Parathyroid adenoma (tissue), 2 donors: ENCODE results near the gene AXDND1.
"Not testable (repeated sequence)": the region's sequence is repeated elsewhere in the genome, so short reads cannot be mapped to it uniquely, and the experiment has no call there.

ENCODE experiments used
- H2AFZ ChIP-seq: fragments of 300-600 bp; sonication (generic); one replicate; pipeline ENCODE4 v1.7.0; 2017; ENCODE audit warnings: antibody characterized with exemption, mild to moderate bottlenecking
- H3K27ac ChIP-seq: fragments of 300-600 bp; sonication (generic); one replicate; pipeline ENCODE4 v1.7.0; 2017
- H3K27me3 ChIP-seq: fragments of 300-600 bp; sonication (generic); one replicate; pipeline ENCODE4 v1.7.0; 2017; ENCODE audit warnings: low read length; ENCODE audit not compliant: control insufficient read depth, insufficient read depth
- H3K36me3 ChIP-seq: fragments of 300-600 bp; sonication (generic); one replicate; pipeline ENCODE4 v1.7.0; 2017; ENCODE audit warnings: low read length; ENCODE audit not compliant: control insufficient read depth, insufficient read depth
- H3K4me1 ChIP-seq: fragments of 300-600 bp; sonication (generic); one replicate; pipeline ENCODE4 v1.7.0; 2017; ENCODE audit warnings: control low read depth
- H3K4me2 ChIP-seq: fragments of 300-600 bp; sonication (generic); one replicate; pipeline ENCODE4 v1.7.0; 2017; ENCODE audit warnings: low read length
- H3K4me3 ChIP-seq: fragments of 300-600 bp; sonication (generic); one replicate; pipeline ENCODE4 v1.7.0; 2017; ENCODE audit warnings: low read depth, low read length
- H3K79me2 ChIP-seq: fragments of 300-600 bp; sonication (generic); one replicate; pipeline ENCODE4 v1.7.0; 2017; ENCODE audit warnings: control low read depth
- H3K9ac ChIP-seq: fragments of 300-600 bp; sonication (generic); one replicate; pipeline ENCODE4 v1.7.0; 2017; ENCODE audit warnings: mild to moderate bottlenecking
- H3K9me3 ChIP-seq: fragments of 300-600 bp; sonication (generic); one replicate; pipeline ENCODE4 v1.7.0; 2017; ENCODE audit warnings: low read length; ENCODE audit not compliant: control insufficient read depth
- TF ChIP-seq, protein P1 (sequence below): fragments of 300-600 bp; sonication (generic); IDR thresholded peaks from one replicate; pipeline ENCODE4 v1.7.0; 2017; ENCODE audit warnings: antibody characterized with exemption, mild to moderate bottlenecking
- donor health status: primary hyperparathyroidism.

The AXDND1 gene

GRCh38 chr1:179506199-179506598 is 140.4 kb downstream of the AXDND1 start:
- TF ChIP-seq, protein P1, sequence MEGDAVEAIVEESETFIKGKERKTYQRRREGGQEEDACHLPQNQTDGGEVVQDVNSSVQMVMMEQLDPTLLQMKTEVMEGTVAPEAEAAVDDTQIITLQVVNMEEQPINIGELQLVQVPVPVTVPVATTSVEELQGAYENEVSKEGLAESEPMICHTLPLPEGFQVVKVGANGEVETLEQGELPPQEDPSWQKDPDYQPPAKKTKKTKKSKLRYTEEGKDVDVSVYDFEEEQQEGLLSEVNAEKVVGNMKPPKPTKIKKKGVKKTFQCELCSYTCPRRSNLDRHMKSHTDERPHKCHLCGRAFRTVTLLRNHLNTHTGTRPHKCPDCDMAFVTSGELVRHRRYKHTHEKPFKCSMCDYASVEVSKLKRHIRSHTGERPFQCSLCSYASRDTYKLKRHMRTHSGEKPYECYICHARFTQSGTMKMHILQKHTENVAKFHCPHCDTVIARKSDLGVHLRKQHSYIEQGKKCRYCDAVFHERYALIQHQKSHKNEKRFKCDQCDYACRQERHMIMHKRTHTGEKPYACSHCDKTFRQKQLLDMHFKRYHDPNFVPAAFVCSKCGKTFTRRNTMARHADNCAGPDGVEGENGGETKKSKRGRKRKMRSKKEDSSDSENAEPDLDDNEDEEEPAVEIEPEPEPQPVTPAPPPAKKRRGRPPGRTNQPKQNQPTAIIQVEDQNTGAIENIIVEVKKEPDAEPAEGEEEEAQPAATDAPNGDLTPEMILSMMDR, result no peak

GRCh38 chr1:179509384-179509783 is 143.6 kb downstream of the AXDND1 start:
- no peak overlapping the region for H3K9ac ChIP-seq
- H3K36me3 ChIP-seq, result no peaks in the 10 kb centered on the region
- H3K27me3 ChIP-seq, result no peaks in the 10 kb centered on the region
- H3K9me3 ChIP-seq, result no peaks in the 10 kb centered on the region
- no peak overlapping the region for H2AFZ ChIP-seq
- TF ChIP-seq, protein P1, result no peak
- H3K27ac ChIP-seq, result no peak overlapping the region
- no peaks in the 10 kb centered on the region for H3K4me1 ChIP-seq
- no peaks in the 10 kb centered on the region for H3K79me2 ChIP-seq
- no peak overlapping the region for H3K4me2 ChIP-seq
- H3K4me3 ChIP-seq, result no peak overlapping the region

More at GRCh38 chr1:179506199-179506598, 140.4 kb downstream of the AXDND1 start:
- H2AFZ ChIP-seq, result no peak overlapping the region
- H3K4me2 ChIP-seq, result no peak overlapping the region
- no peaks in the 10 kb centered on the region for H3K4me1 ChIP-seq
- H3K27me3 ChIP-seq, result no peaks in the 10 kb centered on the region
- H3K36me3 ChIP-seq, result no peaks in the 10 kb centered on the region
- no peak overlapping the region for H3K27ac ChIP-seq
- H3K4me3 ChIP-seq, result no peak overlapping the region
- no peak overlapping the region for H3K9ac ChIP-seq
- no peaks in the 10 kb centered on the region for H3K79me2 ChIP-seq
- no peaks in the 10 kb centered on the region for H3K9me3 ChIP-seq

GRCh38 chr1:179510038-179510437 is 144.3 kb downstream of the AXDND1 start:
- H2AFZ ChIP-seq, result no peak overlapping the region

DNA sequence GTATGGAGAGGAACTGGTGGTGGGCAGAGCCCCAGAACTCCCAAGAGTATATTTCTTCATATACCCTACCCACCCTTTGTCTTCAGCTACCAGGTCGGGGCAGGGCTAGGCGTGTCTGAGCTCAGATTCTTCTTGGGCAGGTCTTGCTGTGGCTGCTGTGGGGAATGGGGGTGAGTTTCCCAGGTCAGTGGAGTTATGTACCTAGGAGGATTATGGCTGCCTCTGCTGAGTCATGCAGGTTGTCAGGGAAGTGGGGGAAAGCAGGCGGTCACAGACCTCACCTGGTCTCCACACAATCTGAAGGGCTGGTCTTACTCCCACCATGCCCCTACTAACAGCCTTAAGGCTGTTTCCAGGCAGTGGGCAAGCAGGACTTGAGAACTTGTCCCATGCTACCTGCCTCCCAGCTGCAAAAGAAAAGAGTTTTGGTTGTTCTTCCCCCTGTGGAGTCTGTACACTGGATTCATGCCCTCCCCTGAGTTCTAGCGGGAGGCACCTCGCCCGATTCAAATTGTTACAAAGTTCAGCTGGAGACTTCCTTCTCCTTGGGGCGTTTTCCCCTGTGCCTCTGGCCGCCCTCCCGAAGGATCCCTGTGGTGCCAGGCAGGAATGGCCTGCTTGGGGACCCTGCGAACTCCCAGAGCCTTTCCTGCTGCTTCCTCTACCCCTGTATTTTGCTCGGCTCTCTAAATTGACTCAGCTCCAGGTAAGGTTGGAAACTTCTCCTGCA is 151.4 kb downstream of the AXDND1 start:
- TF ChIP-seq, protein P1, result no peak
- Histone ChIP-seq H3K9me3 (no peaks in the 10 kb centered on the region), H3K9ac (no peak overlapping the region), H3K4me1 (no peaks in the 10 kb centered on the region), H3K4me2 (no peak overlapping the region), H3K79me2 (no peaks in the 10 kb centered on the region), H3K36me3 (no peaks in the 10 kb centered on the region), H3K4me3 (no peak overlapping the region), H3K27ac (no peak overlapping the region), H2AFZ (no peak overlapping the region), H3K27me3 (no peaks in the 10 kb centered on the region)

More at GRCh38 chr1:179510038-179510437, 144.3 kb downstream of the AXDND1 start:
- H3K27me3 ChIP-seq, result no peaks in the 10 kb centered on the region
- no peaks in the 10 kb centered on the region for H3K9me3 ChIP-seq
- H3K27ac ChIP-seq, result no peak overlapping the region
- H3K79me2 ChIP-seq, result no peaks in the 10 kb centered on the region
- H3K4me1 ChIP-seq, result no peaks in the 10 kb centered on the region
- H3K36me3 ChIP-seq, result no peaks in the 10 kb centered on the region
- TF ChIP-seq, protein P1, result no peak
- H3K4me3 ChIP-seq, result no peak overlapping the region
- no peak overlapping the region for H3K4me2 ChIP-seq
- no peak overlapping the region for H3K9ac ChIP-seq

DNA sequence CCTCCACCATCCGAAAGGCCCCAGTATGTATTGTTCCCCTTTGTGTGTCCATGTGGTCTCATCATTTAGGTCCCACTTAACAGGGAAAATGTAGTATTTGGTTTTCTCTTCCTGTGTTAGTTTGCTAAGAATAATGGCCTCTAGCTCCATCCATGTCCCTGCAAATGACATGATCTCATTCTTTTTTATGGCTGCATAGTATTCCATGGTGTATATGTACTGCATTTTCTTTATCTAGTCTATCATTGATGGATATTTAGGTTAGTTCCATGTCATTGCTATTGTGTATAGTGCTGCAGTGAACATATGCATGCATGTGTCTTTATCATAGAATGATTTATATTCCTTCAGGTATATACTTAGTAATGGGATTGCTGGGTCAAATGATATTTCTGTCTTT is 152.8 kb downstream of the AXDND1 start:
- H3K36me3 ChIP-seq, H3K4me2 ChIP-seq, H3K9ac ChIP-seq, H3K27me3 ChIP-seq, H2AFZ ChIP-seq, H3K4me3 ChIP-seq, H3K79me2 ChIP-seq, H3K27ac ChIP-seq, H3K4me1 ChIP-seq, H3K9me3 ChIP-seq: not testable (repeated sequence)
